KOPT-K1 (cell line): ENCODE results near the gene NTRK2.

Experiments used
- H3K27ac ChIP-seq: fragments of 200-600 bp; sonication (generic); 2 replicates; pipeline ENCODE4 v1.5.1; 2016; ENCODE audit warnings: antibody characterized with exemption, mild to moderate bottlenecking, low read depth, low read length; ENCODE audit not compliant: poor library complexity, severe bottlenecking
- H3K36me3 ChIP-seq: fragments of 200-600 bp; sonication (generic); 2 replicates; pipeline ENCODE4 v1.5.1; 2017; ENCODE audit warnings: antibody characterized with exemption, mild to moderate bottlenecking, low read length, moderate library complexity; ENCODE audit not compliant: insufficient read depth
- H3K9me3 ChIP-seq: fragments of 200-600 bp; sonication (generic); 2 replicates; pipeline ENCODE4 v1.5.1; 2017; ENCODE audit warnings: antibody characterized with exemption, low read length, mild to moderate bottlenecking; ENCODE audit not compliant: insufficient read depth, poor library complexity, severe bottlenecking

Gene NTRK2

DNA sequence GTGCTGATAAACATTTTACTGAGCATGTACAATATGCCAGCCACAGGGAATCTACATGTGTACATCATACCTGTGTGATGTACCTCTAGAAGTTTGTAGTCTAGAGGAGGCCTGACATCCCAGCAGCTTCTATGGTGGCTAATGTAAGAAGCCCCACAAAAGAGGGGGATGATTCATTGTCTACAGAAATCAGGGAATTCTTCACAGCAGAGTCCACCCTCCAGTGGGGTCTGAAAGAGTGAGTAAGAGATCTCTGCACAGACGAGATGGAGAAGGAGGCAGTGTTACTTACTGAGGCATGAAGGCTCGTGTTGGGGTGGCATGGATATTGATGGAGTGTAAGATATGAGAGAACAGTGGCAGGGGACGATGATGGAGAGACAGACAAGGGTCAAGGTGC is 103.0 kb downstream of the NTRK2 start:
- no peaks in the 10 kb centered on the region for H3K9me3 ChIP-seq
- H3K27ac ChIP-seq = no peak overlapping the region
- H3K36me3 ChIP-seq = no peaks in the 10 kb centered on the region

DNA sequence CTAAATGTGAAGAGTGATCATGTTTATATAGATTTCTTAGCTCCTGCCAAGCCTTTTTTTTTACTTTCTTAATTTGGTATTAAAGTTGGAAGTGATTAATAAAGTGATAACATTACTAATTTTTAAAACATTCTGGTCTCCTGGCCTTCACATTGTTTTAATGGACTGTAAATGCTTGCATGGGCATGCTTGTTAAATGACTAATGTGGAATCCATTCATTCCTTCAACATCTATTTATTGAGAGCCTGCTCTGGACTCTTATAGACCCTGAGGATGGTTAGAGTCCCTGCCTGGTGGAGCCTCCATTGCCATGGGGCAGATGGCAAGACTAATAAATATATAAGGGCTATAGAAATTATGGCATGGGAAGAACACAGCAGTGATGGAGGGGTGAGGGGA is 103.5 kb downstream of the NTRK2 start:
- Histone ChIP-seq H3K27ac (no peak overlapping the region), H3K36me3 (no peaks in the 10 kb centered on the region), H3K9me3 (no peaks in the 10 kb centered on the region)

DNA sequence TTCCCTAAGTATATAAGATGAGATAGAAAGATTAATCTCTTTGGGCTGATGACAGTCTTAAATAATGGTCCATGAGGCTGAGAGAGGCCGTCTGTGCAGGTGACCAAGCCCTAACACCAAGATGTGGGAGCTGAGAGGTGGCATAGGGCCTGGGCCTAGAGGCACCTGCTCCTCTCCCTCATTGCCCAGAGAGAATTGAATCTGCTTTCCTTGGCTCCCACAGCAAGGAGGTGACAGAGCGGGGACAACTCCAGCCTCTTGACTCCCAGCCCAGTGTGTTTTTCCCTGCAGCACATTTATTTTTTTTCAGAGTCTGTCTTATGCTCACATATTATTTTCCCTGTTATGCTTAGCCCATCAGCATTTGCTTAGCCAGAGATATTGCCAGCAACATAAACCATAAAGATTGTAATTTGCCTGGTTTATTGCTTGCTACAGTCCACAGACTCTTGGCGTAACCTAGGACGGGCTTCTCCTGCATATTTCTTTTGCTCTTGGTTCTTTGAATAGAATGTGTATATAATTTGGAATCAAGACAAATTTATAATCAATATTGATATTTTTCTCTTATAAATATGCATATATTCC is 105.6 kb downstream of the NTRK2 start:
- no peak overlapping the region for H3K27ac ChIP-seq
- no peaks in the 10 kb centered on the region for H3K9me3 ChIP-seq
- H3K36me3 ChIP-seq = no peaks in the 10 kb centered on the region

DNA sequence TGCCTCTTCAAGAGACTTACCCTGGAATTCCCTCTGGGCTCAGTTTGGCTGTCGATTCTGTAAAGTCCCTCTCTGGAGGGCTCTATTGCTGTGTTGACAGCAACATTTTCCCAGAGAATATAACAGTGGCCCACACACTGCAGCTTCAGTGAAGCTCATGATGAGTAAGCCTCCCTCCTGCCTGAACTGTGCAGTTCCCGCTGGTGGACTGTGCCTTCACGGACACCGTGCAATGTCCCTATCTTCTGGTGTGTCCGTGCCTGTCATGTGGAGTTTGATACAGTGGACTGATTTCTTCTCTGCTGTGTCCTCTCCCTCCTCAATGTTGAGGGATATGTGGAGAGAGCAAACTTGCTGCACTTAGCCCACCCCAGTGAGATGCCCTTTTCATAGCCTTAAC is 109.0 kb downstream of the NTRK2 start:
- Histone ChIP-seq H3K27ac (no peak overlapping the region), H3K36me3 (no peaks in the 10 kb centered on the region), H3K9me3 (no peaks in the 10 kb centered on the region)

- H3K27ac ChIP-seq = no peak overlapping the region
- no peaks in the 10 kb centered on the region for H3K36me3 ChIP-seq
- no peaks in the 10 kb centered on the region for H3K9me3 ChIP-seq
Observed at GRCh38 chr9:84779883-84780282, 110.4 kb downstream of the NTRK2 start.

DNA sequence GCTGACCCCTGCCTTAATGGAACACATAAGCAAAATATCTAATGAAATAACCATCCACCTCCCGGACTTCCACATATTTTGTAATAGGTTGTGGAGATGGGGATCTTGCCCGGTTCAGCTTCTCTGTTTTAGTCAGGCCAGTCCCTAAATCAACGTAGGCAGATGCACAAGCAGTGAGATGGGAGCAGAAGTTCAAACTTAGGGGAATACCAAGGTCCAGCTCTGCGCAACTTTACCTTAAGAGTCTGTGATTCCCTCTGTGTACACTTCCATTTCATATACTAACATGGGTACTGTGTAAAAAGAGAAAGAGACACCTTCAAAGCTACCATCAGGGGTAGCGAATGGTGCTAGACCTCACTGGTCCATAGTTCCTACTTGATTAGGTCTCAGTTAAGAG is 110.9 kb downstream of the NTRK2 start:
- no peaks in the 10 kb centered on the region for H3K36me3 ChIP-seq
- H3K9me3 ChIP-seq = no peaks in the 10 kb centered on the region
- no peak overlapping the region for H3K27ac ChIP-seq

- no peak overlapping the region for H3K27ac ChIP-seq
- H3K9me3 ChIP-seq = no peaks in the 10 kb centered on the region
- no peaks in the 10 kb centered on the region for H3K36me3 ChIP-seq
Observed at GRCh38 chr9:84781458-84781857, 111.9 kb downstream of the NTRK2 start.

DNA sequence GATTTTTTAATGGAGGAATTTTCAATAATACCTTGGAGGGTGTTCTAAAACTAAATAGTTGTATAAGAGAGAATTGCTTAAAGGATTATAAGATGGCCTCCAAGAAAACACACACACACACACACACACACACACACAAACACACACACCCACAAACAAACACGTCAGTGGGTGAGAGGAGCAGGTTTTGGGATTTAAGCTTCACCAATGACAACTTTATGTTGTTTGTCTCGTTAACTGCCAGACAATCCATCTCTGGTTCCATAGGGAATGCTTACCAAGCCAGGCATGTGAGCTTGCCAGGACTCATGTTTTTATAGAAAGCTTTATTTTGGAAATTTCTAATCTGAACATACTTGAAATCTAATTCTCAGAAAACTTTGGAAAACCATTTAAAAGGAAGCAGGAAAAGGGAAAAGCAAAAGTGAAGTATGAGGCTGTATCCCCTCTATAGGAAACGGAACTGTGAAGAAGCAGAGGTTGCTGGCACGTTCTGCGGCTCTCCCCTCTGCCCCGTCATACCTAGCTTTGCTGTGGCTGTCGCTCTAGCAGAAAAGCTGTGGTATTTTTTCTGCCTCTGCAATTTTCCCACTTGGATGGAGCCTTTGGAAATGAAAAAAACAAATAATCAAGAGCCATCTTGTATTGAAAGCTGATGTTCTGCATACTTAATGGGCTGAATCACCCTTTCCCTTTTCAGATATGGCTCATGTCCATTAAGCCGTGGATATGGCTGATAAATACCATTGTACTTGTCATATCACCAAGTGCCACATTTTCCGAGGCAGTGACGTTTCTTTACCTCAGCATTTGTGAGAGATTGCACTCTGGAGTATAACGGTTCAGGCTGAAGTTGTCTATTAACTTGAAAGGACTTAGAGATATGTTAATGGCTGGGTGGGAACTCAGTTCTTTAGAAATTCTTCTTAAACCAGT is 112.7 kb downstream of the NTRK2 start:
- Histone ChIP-seq H3K27ac (no peak overlapping the region), H3K9me3 (no peaks in the 10 kb centered on the region), H3K36me3 (no peaks in the 10 kb centered on the region)

- H3K27ac ChIP-seq = no peak overlapping the region
- no peaks in the 10 kb centered on the region for H3K9me3 ChIP-seq
- no peaks in the 10 kb centered on the region for H3K36me3 ChIP-seq
Observed at GRCh38 chr9:84785792-84786547, 116.4 kb downstream of the NTRK2 start.

DNA sequence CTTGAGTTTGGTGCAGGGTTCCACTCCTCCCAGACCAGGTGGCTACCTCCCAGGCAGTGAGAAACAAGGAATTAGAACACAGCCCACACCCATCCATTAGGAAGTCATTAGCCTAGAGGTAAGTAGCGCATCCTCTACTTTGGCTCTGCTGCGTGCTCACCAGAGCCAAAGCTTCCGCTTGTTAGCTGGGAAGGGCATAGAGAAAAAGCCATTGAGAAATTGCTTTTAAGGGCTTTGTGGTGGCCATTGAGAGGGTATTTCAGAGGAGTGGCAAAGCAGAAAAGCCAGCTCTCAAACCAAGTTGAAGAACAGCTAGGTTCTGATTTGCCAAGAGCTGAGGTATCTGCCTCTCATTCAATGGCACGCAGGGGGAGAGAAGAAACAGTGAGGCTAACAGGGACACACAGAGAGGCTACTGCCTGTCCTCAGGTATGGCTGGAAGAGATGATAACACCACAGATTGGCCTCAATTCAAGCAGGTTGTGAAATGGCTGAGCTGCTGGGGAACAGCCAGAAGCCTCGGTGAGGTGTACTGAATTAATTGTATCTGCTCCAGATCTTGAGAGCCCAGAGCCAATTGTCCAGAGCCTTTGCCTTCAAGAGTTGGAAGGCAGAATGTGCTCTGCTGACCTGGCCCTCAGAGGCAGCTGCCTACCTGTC is 119.4 kb downstream of the NTRK2 start:
- Histone ChIP-seq H3K27ac (no peak overlapping the region), H3K36me3 (no peaks in the 10 kb centered on the region), H3K9me3 (no peaks in the 10 kb centered on the region)

DNA sequence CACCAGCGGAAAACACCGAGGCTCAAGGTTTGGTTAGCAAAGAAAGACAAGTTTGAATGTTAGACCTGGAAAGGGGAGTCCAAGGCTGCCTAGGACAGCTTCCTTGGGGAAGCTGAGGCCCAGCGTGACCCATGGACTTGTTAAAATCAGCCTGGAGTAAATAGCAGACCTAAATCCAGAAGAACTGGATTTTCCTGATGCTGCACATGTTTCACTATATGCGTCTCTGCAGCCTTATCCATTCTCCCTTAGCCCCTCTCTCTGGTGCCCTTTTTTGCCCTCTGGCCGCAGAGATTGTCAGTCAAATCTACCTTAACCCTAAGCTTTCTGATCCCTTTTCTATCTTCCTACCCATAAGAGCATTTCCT is 119.9 kb downstream of the NTRK2 start:
- Histone ChIP-seq H3K27ac (no peak overlapping the region), H3K36me3 (no peaks in the 10 kb centered on the region), H3K9me3 (no peaks in the 10 kb centered on the region)

- H3K9me3 ChIP-seq = no peaks in the 10 kb centered on the region
- no peak overlapping the region for H3K27ac ChIP-seq
- no peaks in the 10 kb centered on the region for H3K36me3 ChIP-seq
Observed at GRCh38 chr9:84791643-84792042, 122.1 kb downstream of the NTRK2 start.

DNA sequence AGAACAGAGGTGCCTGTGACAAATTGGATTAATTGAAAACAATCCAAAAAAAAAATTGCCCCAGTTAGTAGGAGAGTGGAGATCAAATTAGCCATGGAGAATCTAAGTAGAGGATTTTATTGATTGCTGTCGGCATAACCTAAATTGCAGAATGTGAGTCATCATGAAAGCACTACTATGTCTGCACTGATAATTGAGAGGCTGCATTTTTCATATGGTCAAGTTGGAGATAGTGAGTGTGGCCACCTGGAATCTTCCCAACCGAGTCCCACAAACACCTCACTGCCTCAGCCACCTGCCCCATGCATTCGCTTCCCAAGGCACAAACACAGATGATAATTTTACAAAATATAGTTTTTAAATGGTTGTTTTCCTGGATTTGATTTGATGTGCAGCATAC is 123.7 kb downstream of the NTRK2 start:
- Histone ChIP-seq H3K9me3 (no peaks in the 10 kb centered on the region), H3K27ac (no peak overlapping the region), H3K36me3 (no peaks in the 10 kb centered on the region)

- no peak overlapping the region for H3K27ac ChIP-seq
- no peaks in the 10 kb centered on the region for H3K36me3 ChIP-seq
- no peaks in the 10 kb centered on the region for H3K9me3 ChIP-seq
Observed at GRCh38 chr9:84794981-84795637, 125.6 kb downstream of the NTRK2 start.
